GM06990 (cell line): ENCODE results near the gene LRP1B.

Experiments used
- DNase-seq: peaks from one replicate; pipeline ENCODE4 v3.0.0-alpha.2; 2011; ENCODE audit not compliant: insufficient read length; ENCODE audit errors: extremely low read depth
- H3K27me3 ChIP-seq: replicated peaks from 2 replicates; pipeline ENCODE4 v1.6.0; 2011; ENCODE audit warnings: low read length; ENCODE audit not compliant: control insufficient read depth, insufficient read depth
- H3K36me3 ChIP-seq: 2 replicates; pipeline ENCODE4 v1.5.1; 2011; ENCODE audit warnings: low read length; ENCODE audit not compliant: control insufficient read depth, insufficient read depth
- H3K4me3 ChIP-seq: replicated peaks from 2 replicates; pipeline ENCODE4 v1.5.1; 2011; ENCODE audit warnings: low read depth, mild to moderate bottlenecking, control low read depth, low read length
- CTCF ChIP-seq: IDR thresholded peaks from 2 replicates; pipeline ENCODE4 v1.5.1; 2011; ENCODE audit warnings: low read length, control low read depth, mild to moderate bottlenecking, inconsistent platforms; ENCODE audit not compliant: insufficient read depth, poor library complexity, severe bottlenecking

The LRP1B gene

DNA sequence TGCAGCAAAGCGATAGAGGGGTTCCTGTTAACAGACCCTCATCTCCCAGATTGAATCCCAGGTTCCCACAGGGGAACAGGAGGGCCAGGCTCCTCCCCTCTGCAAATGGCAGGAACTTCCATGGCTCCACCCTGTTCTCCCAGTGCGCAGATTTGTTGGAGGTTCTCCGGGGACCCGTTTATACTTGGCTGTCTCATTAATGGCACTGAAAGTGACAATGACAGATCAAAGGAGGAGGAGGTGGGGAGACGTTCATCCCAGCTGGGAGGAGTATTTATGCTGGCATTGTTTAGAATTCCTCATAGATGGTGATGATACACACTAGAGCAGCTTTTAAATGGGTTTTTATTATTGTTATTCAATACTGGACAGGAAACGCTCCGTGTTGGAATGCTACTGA, 186.9 kb downstream of the LRP1B start:
- Histone ChIP-seq H3K36me3 (no peaks in the 10 kb centered on the region), H3K4me3 (no peak overlapping the region), H3K27me3 (no peaks in the 10 kb centered on the region)
- no peak for TF ChIP-seq CTCF
- DNase-seq: no peak

DNA sequence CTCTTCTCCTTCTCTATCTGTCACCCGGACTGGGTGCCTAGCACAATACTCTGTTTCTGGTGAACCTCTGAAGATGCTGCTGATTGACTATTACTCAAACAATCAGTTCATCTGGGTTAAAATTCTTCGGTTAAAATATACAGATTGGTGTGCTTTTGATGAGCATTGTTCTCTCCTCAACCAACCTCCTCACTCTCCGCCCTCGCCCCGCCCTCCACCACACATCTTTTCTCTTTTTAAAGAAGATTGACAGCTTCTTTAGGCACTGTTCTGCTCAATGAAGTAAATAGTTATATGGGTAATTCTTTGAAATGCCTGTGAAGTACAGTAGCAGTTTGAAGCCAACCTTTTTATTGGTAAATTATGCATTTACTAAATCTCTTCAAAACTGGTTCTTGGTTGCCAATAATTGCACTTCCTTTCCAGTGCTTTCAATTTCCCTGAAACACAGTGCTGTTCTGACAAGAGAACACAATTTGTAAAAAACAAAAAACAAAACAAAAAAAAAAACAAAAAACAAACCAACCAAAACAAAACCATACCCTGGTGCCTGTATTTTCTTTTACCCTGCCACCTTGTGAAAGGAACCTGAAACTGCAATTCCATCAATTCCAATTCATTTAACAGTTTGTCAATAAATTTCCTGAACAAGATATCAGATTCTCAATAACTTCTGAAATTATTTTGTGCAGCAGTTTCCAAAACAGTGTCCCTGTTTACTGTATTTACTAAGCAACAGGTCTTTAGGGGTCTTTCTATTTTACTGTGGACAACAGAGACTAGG, 188.6 kb downstream of the LRP1B start:
- no peaks in the 10 kb centered on the region for H3K36me3 ChIP-seq
- DNase-seq: no peak
- H3K4me3 ChIP-seq: no peak overlapping the region
- TF ChIP-seq CTCF: no peak
- no peaks in the 10 kb centered on the region for H3K27me3 ChIP-seq

DNA sequence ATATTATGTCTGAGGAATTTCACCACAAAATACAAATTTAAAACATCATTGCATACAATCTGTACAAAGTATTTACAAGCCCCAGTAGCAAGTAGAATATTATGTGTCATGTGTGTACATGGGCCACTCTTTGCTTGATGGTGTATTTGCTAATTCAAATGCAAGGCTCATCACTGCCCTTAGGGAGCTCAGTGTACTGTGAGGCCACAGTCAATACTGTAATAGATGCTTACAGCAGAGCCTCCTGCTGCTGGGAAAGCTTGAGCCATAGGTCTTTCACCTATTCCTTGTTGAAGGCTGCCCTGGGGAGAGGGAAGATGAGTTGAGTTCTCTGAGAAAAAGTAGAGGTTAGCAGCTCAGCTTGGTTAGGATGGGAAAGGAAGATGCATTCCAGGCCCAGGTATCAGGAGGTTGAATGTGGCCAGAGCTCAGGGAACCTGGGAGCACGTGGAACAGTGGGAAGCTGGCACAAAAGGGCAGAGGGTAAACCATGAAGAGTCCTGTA, 189.6 kb downstream of the LRP1B start:
- no peak overlapping the region for H3K4me3 ChIP-seq
- no peaks in the 10 kb centered on the region for H3K36me3 ChIP-seq
- H3K27me3 ChIP-seq: no peaks in the 10 kb centered on the region
- DNase-seq: no peak
- TF ChIP-seq CTCF: no peak

GRCh38 chr2:141940709-141941108, 190.1 kb downstream of the LRP1B start:
- H3K36me3 ChIP-seq: no peaks in the 10 kb centered on the region
- no peaks in the 10 kb centered on the region for H3K27me3 ChIP-seq
- no peak overlapping the region for H3K4me3 ChIP-seq
- no peak for DNase-seq
- no peak for TF ChIP-seq CTCF

- no peak for DNase-seq
- Histone ChIP-seq H3K27me3 (no peaks in the 10 kb centered on the region), H3K36me3 (no peaks in the 10 kb centered on the region)
Measured at GRCh38 chr2:141933226-141933625, 197.6 kb downstream of the LRP1B start.

More at GRCh38 chr2:141933226-141933625, 197.6 kb downstream of the LRP1B start:
- no peak for TF ChIP-seq CTCF
- no peak overlapping the region for H3K4me3 ChIP-seq
